ENCODE data around the gene CLDN4.

Gene CLDN4

GRCh38 chr7:73876973-73877372, 46.2 kb downstream of the CLDN4 start:
- no peak for DNase-seq

DNA sequence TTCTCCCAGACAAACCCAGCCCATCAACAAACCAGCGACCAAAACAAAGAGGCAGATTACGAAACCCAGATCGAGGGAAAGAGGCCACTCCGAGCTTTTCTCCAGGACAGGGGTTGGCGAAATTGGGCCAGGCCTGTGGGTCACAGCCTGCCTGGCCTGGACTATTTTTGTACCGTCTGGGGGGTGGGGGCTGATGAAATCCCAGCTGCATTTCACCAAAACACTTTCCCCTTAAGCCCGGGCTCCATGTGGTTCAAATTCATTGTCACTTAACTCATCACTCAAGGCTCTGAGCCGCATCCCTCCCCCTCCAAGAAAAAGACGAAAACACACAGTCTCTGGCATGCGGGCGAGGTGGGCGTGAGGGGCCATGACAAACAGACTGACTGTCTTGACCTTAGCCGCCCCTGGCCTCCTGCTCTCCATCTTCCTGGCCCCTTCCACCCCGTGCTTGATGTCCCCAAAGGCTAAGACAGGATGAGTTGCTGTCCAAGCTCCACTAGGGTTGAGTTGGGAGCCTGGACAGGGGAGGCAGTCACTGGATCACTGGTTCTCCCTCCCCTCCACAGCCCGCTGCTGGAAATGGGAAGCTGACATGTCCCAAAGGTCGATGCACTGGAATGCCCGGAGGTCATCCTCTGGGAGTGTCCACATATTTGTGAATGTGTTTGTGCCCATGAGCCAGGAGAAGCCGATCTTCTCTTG, 49.3 kb downstream of the CLDN4 start:
- no peak for DNase-seq

- DNase-seq, result no peak
These were observed 50.0 kb downstream of the CLDN4 start for GRCh38 chr7:73880755-73881328.

DNA sequence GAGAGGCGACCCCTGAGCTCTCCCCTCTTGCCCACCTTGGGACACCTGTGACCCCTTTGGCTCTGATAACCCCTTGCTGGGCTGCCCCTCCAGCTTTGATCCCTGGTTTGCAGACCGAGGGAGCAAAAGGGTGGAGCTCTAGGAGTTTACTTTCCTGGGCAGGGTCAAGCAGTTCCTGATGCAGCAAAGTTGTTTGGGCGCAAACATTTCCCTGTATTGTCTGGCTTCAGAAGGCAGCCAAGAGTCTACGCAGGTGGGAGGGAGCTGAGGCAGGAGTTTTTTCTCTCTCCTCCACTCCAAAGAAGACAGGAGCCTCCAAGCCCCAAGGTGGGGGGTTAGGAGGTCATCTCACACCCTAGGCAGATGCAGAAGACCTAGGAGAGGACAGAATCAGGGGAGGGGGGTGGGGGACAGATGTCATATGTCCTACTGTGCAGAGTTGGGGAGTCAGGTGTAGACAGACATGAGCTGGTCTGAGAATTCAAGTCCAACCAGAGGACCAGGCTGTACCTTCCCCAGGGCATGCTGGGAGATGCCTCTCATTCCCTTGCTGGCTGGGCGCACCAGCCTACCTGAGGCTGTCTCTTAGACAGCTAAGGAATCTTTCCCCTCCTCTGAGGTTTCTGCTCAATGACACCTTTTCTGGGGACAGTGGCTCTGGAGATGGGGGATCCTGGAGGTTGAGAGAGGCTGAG, 50.7 kb downstream of the CLDN4 start:
- no peak for DNase-seq

- no peak for DNase-seq
These were observed 51.2 kb downstream of the CLDN4 start for GRCh38 chr7:73882047-73882402.
